Activated CD8-positive, alpha-beta memory T cell treated with anti-CD3 and anti-CD28 coated beads, Interleukin-2, amount 50 U/mL, for 4 hours (primary cell): ENCODE measurements around the gene PPP4R4.
"Not testable (repeated sequence)": the region's sequence is repeated elsewhere in the genome, so short reads cannot be mapped to it uniquely, and the experiment has no call there.

Experiments
- DNase-seq: peaks from one replicate; pipeline ENCODE4 v3.0.0-alpha.2; 2020

PPP4R4 gene

DNA sequence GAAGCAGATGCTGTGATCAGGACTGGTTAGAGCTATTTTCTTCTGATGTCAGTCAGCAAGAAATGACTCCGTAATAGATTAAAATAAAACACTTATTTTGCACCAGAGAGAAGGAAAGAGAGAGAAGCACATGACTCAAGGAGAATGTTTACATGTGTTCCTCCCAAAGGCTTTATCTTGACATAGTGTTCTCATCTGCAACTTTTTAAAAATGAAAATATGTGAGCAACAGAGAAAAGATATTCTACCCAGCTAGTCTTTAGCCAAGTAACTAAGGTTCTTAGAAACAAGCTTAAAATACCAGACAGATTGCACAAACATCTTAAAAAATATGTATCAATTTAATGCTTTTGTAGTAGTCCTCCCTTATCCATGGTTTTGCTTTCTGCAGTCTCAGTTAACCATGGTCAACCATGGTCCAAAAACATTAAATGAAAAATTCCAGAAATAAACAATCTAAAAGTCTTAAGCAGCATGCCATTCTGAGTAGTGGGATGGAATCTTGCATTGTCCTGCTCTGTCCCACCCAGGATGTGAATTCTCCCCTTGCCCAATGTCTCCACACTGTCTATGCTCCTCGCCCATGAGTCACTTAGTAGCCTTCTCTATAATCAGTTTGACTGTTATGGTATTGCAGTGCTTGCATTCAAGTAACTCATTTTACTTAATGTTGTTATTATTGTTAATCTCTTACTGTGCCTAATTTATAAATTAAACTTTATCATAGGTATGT, 109.0 kb downstream of the PPP4R4 start:
- no peak for DNase-seq

DNA sequence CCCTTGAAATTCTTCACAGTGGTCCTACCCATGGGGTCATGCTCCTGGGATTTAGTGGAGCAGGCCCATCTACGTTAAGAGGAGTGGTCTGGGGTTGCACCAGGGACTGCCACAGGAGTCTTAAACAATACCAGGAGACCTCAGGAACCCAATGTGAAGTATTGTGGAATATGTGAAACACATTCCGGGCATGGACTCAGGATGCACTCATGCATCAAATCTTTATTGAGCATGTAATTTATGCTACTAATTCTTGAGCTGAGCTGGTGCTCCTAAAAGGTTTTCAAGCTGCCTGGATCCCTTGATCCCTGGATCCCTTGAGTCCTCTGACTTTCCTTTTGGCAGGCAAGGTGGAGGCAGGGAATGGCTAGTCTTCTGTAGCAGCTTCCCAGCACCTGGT, 110.1 kb downstream of the PPP4R4 start:
- no peak for DNase-seq

- no peak for DNase-seq
Measured at GRCh38 chr14:94285158-94285557, 111.0 kb downstream of the PPP4R4 start.

GRCh38 chr14:94288610-94289465, 114.7 kb downstream of the PPP4R4 start:
- no peak for DNase-seq

- DNase-seq = no peak
Measured at GRCh38 chr14:94290197-94290596, 116.1 kb downstream of the PPP4R4 start.

DNA sequence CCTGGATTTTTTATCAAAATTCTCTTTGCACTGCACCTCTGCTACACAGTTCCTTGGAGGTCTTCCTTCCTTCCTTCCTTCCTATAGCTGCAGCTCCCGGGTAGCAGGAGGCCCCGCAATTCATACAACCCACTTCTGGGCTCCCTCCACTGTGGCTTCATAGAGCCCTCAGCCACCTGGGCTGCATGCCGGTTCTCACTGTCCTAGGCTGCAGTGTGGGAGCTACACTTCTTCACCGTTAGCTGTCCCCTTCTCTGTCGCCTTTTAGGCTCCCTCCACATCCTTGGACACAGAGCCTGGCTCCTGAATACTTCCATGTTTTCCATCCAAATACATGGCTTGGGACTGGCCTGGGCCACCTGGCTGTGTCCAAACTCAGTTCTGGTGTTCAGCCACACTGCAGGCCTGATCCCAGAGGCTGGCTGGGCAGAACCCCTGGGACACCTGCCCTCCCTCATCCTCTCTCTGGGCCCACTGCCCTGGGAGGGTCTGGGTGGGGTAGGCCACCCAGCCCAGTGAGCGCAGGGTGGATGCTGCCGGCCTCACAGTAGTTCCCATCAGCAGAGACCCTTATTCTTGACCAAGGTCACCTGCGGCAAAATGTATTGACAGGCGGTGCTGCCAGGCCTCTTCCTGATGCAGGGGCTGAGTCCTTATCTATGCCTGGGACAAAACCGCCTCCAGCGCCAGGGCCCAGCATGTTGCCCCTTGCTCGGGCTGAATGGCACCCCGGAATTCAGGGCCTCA, 117.2 kb downstream of the PPP4R4 start:
- DNase-seq = no peak

DNA sequence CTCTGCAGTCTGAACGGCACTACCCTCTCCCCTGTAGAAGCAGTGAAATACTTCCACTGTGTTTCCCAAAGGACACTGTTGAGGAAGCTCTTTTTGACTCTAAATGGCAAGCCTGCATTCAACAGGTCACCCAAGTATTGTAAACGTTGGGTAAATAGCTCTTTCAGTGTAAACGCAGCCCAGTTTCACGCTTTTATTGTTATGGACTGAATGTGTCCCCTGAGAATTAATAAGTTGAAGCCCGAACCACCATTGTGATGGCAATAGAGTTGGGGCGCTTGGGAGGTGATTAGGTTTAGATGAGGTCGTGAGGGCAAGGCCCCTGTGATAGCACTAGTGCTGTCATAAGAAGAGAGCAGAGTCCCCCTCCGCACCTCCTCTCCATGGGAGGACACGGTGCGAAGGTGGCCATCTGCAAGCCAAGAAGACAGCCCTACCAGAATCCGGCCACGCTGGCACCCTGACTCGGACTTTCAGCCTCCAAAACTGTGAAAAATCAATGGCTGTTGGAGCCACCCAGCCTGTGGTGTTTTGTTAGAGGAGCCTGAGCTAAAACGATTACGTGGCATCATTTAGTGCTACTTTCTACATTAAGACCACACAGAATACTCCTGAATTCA, 117.9 kb downstream of the PPP4R4 start:
- no peak for DNase-seq

DNA sequence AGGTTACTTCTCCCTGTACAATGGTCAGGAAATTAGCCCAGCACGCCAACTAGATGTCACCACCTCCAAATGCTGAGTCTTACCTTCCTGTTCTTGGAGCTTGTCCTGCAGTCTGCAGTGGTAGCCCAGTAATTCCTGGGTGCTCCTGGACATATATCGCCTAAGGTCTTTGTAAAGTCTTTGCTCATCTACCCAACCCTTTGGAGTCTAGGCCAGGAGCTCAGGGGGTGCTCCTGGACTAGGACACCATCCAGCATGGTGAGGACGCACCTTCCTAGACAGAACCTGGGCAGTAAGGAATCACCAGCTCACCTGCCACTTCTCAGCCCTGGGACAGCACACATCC, 118.4 kb downstream of the PPP4R4 start:
- no peak for DNase-seq

DNA sequence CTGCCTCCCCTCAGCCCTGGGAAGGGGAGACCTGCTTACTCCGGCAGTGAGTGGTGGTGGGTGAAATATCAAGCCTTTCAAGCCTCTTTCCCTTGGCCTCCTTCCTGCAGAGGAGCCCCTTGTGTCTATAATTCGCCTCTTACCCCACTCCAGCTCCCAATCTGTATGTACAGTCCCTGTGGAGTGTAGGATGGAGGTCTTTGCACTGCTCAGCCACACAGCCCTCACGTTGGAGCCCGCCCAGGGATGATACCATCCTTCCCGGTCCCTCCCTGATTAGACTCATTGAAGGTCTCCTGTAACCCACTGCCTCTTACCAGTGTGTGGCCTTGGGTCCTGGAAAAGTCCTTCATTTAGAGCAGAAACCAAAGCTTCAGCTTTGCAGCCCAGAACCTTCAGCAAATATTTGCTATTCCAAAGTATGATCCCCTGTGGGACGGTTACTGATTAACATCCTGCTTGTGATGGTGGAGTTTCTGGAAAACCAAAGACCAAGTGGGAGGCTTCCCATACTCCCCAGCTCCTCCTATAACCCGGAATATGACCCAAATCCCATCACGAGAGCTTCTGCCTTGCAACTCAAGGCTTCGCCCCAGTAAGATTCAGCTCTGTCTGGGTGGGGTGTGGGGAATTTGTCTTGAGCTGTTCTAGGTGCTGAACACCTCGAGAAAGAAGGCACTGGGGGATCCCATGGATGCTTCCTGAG, 118.9 kb downstream of the PPP4R4 start, which contains the start of gene SERPINA10:
SERPINA10 (minus strand) TSS at position 397 of the 706 bp plus-strand sequence. CDS start 2,675 bp downstream, outside the sequence.
- DNase-seq = no peak

DNA sequence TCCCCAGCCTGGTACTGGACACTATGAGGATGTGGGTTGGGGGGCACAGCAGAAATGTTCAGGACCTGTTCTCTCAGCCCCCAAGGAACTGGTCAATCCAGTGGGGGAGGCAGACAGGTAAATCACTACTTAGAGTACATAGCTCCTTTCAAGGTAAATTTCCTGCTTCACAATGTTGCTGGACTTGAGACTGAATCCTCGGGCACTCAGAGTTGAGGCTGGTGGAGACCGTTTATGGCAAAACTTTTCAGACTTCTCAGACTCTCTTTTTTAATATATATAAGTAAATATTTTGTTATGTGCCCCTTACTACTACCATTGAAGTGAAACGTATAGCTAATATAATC, 119.4 kb downstream of the PPP4R4 start:
- DNase-seq = no peak

GRCh38 chr14:94295360-94296180, 121.4 kb downstream of the PPP4R4 start:
- no peak for DNase-seq

DNA sequence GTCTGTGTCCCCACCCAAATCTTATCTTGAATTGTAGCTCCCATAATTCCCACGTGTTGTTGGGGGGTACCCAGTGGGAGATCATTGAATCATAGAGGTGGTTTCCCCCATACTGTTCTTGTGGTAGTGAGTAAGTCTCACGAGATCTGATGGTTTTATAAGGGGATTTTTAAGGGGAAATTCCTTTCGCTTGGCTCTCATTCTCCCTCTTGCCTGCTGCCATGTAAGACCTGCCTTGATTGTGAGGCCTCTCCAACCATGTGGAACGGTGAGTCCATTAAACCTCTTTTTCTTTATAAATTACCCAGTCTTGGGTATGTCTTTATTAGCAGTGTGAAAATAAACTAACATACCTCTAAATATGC, 122.0 kb downstream of the PPP4R4 start:
- not testable (repeated sequence) for DNase-seq

DNA sequence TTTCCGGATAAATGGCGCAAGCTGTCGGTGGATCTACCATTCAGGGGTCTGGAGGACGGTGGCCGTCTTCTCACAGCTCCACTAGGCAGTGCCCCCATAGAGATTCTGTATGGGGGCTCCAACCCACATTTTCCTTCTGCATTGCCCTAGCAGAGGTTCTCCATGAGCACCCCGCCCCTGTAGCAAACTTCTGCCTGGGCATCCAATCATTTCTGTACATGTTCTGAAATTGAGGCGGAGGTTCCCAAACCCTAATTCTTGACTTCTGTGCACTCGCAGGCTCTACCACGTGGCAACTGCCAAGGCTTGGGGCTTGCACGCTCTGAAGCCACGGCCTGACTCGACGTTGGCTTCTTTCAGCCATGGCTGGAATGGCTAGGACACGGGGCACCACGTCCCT, 124.0 kb downstream of the PPP4R4 start:
- DNase-seq = no peak

GRCh38 chr14:94303111-94303510, 129.0 kb downstream of the PPP4R4 start:
- DNase-seq = no peak

DNA sequence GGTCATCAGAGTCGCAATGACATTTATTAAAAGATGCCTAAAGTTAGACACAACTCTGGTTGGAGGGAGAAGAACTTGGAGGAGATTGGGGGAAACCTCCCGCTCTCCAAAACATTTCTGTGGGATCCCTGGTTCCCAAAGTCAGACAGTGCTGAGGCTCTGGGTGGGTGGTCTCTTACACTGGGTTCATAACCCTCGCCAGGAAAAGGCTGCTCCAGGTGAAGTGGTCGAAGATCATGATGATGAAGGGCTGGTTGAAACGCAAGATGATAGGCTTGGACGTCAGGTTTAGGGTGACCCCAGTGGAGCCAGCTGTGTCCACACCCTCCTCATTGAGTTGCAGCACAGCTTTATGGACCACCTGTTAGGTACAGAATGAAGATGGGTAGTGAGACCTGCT, 130.1 kb downstream of the PPP4R4 start:
- no peak for DNase-seq

DNA sequence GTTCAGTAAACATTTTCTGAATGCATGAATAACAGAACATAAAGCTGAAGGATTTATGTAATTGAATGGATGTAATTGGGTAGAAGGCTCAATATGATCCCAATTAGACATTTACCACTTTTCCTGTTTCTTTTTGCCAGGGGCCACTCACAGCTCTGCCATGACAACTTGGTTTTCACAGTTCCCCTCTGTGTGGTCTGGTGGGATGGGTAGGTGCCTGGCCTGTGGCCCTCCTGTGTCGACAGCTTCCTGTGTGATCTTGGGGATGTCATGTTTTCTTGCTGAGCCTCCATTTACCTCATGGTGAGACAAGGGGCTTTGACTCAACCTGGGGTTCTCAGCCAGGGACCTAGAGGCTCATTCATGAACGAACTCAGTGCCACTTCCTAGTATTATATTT, 131.5 kb downstream of the PPP4R4 start:
- no peak for DNase-seq

DNA sequence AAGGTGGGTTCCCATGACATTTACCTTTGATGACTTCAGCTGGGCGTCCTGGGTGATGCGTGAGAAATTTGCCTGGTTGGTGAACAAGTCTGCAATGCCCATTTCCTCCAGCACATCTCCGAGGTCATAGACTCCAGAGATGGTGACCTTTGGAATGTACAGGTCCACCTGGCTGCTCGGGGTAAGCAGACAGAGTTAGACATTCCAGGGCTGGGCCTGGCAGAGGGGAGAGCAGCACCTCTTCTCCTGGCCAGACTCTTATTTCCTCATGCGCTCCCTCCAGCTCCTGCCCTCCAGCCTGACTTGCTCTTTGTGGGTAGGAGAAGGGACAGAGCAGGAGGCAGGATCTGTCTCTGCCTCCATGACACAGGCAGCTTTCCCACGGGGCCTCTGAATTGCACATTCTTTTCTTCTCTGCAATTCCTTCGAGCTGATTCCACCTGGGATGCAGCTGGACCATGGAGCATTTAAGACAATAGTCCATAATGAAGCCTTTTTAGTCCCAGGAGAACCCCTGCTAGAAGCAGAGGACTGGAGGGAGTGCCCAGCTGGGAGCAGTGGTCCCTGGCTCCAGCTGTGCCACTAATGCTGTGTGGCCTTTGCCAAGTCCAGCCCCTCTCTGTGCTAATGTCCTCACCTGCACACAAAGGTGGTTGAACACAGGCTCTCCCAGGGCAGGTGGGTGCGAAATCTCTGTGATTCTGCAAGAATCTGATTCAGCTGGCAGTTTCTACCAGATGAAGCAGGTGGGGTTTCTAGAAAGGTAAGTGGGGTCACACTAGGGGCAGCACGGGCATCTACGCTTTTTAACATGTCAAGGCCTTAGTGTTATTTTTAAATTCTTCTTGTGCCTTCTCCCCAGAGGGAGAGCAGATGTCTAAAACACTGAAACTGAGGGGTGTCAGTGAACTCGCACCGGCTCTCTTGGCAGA, 132.2 kb downstream of the PPP4R4 start:
- no peak for DNase-seq

DNA sequence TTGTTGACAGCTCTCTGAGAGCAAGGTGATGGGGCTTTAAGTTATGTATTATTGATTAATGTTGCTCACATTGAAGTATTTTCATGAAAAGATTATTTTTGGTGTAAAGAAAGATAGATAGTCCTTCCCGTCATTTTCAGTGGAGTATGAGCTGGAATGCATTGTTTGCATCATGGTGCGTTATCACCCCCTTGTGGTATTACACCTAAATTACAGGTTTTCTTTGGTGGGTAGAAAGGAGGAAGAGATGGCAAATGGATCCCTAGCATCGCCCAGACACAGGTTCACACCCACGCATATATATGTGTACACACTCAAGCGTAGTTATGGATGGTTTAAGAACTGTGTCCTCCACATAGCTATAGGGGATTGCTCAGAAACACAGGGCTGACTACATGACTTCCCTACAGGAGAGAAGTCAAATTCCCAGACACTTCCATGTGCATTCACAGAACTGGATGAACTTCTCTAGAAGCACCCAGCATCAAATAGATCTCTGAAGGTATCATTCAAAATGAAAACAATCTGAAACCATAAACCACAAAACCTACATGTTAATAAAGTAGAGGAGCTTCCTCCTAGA, 133.4 kb downstream of the PPP4R4 start:
- no peak for DNase-seq

GRCh38 chr14:94309721-94310120, 135.6 kb downstream of the PPP4R4 start:
- no peak for DNase-seq

- no peak for DNase-seq
Measured at GRCh38 chr14:94310248-94310647, 136.1 kb downstream of the PPP4R4 start.
